Epidermal melanocyte (primary cell): Measurements from ENCODE around the gene DRGX.

ENCODE experiments used
- DNase-seq: peaks from one replicate; pipeline ENCODE4 v3.0.0; 2011; ENCODE audit warnings: low spot score; ENCODE audit not compliant: insufficient read length

Gene DRGX

DNA sequence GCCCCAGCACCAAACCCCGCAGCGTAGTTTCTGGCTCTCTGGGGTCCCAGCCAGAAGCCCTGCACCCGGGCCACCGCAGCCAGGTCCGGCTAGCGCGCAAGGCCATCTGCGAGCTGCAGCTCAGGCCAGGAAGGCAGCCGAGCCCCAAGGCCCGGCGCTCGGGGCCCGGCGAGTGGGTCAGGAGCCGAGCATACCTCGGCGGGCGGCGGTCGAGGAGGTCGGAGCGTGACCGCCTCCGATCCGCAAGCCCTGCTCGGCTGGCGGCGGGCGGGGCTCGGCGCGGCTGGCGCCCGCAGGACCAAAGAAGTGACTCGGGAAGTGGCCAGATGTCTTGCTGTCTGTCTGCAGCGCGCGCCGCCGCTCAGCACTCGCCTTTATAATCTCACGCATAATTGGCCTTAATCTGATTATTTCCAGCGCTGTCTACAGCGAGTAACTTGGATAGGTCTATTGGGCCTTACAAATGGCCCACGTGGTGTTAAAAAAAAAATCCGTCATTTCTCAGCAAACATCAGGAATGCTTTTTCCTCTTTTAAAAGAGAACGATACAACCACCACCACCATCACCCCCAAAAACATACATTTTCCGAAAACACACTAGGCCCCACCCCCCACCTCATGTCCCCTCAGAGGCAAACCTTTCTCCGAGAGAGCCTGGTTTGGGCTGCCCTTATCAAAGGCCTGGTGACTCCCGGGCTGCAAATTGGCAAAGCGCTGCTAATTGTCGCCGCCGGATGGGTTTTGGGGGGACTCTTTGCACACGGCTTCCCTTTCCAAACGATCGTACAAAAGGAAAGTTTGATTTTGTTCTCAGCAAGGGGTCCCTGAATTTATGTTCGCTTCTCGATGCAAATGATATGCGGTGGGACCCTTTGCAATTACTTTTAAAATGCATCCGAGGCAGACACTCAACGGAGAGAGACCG lies at the start of gene DRGX:
TSS of gene DRGX (minus strand) at position 349 of the 925 bp plus-strand sequence. CDS start 649 bp downstream, outside the sequence.
- DNase-seq = no peak

- no peak for DNase-seq
Observed at GRCh38 chr10:49444349-49444748, 48.5 kb upstream of the DRGX start.

DNA sequence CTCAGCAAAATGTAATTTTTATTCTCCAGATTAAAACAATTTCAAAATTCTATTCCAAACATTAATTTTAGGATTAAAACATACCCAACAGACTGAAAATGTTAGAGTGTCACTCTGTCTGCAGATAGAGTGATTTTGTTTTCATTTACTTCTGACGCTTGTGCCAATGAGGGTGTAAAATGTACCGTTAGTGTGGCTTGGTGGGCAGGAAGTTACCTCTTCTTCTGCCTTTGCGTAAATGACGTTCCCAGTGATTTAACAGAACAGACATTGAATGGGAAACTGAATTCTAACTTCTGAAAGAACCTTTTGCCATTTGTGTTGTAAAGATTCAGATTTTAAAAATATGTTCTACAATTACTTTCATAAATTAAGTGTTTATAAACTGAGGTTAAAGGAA lies 47.0 kb upstream of the DRGX start:
- DNase-seq = no peak

DNA sequence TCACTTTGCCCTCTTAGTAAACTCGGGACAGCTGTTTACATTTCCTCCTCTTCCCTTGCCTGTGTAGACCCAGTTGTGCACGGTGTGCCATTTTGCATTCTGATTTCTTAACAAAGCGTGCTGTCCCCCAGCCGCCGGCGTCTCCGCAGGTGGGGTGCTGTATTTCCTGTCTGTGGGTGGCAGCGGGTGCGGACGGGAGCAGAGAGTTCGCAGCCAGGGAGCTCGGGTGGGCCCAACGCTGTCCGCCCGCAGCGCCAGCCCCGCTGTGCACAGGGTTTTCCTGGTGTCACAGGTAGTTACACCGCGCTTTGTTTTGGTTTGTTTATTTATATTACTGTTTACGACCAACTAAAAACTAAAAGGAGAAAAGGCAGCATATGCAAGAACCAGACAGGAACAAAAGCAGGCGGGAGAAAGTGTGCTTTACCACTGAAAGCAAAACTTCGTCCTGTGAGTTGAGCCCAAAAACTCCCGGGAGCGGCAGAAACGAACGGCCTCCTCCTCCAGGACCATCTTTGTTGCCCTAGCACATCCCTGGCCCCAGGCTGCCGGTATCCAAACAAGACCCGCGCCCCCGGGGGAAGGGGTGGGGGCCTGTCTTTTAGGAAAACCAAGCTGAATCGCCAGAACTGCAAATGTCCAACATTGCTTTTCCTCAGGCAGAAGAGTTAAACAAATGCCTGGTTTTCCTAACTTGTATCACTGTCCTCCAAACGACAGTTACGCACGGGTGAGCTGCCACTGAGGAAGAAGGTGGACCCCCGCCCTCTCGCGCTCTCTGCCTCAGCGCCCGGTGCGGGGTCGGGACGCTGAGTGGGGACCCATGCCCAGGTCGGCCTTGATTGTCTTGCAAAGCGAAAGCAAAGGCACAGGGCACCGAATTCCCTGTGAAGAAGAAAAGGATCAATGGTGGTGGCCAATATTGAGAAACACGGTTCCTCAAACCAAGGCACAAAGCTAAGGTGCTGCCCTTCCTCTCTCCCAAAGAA lies 45.9 kb upstream of the DRGX start:
- no peak for DNase-seq

DNA sequence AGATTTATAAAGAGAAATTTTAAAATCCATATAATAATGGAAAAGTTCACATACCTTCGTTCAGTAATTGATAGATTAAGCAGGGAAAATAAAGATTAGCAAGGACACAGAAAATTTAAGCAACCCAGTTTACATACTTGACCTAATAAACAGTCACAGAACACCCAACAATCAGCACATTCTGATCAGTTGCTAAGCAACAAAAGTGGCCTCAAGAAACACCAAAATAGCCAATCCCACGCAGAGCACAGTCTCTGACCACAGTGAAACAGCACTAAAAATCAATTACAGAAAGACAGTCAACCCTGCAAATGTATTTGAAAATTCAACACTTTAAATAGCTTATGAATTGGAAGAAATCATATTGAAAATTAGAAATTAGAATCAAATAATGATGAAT lies 39.3 kb upstream of the DRGX start:
- DNase-seq = no peak

- no peak for DNase-seq
Observed at GRCh38 chr10:49433069-49433468, 37.2 kb upstream of the DRGX start.

- no peak for DNase-seq
Observed at GRCh38 chr10:49431426-49431825, 35.5 kb upstream of the DRGX start.

GRCh38 chr10:49429458-49429857 lies 33.6 kb upstream of the DRGX start:
- no peak for DNase-seq

GRCh38 chr10:49426490-49427360 lies 30.8 kb upstream of the DRGX start:
- no peak for DNase-seq

GRCh38 chr10:49419005-49419404 lies 23.1 kb upstream of the DRGX start:
- no peak for DNase-seq

DNA sequence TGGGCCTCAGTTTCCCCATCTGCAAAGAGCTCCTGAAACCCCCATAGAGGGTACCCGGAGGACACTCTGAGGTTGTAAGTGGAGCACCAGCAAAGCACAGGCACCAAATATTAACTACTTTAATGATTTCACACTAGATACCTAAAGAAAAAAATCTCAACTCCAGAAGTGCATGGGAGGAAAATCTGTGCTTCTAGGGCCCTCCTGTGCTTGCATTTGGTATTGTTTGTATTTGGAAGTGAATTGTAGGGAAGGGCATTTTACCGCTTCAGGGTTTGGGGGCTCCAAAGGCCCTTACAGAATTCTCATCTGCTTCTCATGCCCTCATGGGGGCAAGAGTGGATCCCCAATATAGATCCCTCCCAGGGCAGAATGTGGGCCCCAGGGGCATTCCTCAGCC lies 22.4 kb upstream of the DRGX start:
- no peak for DNase-seq

DNA sequence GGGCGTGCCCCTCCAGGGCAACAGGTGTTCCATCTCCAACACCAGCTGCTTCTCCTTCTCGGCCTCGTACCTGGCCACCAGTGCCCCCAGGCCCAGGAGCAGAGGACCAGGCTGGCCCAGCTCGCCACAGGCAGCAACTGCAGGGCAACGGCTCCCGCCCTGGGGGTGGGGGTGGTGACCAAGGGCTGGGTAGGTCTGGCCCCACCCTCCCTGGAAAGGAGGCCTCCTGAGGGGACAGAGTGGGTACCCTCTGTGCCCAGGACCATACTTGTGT lies 22.1 kb upstream of the DRGX start:
- DNase-seq = no peak

- DNase-seq = no peak
Observed at GRCh38 chr10:49417311-49418052, 21.6 kb upstream of the DRGX start.

DNA sequence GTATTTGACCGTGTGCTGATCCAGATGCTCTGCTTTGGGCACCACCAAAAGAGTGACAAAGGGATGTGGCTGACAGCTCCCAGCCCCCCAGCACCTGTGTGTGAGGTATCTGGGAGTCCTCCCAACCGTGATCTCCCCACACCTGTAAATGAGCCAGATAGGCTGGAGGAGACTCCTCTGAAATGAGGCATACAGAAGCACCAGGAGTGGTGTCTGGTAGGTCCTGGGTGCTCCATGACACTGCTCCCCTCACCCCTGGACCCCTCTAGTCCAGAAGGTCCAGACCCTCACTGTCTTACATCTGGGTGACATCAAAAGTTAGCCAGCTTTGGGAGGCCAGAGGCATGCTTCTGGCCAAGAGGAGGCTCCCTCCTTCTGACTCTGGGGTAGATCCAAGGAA lies 20.0 kb upstream of the DRGX start:
- no peak for DNase-seq

GRCh38 chr10:49415109-49415508 lies 19.2 kb upstream of the DRGX start:
- DNase-seq = no peak

DNA sequence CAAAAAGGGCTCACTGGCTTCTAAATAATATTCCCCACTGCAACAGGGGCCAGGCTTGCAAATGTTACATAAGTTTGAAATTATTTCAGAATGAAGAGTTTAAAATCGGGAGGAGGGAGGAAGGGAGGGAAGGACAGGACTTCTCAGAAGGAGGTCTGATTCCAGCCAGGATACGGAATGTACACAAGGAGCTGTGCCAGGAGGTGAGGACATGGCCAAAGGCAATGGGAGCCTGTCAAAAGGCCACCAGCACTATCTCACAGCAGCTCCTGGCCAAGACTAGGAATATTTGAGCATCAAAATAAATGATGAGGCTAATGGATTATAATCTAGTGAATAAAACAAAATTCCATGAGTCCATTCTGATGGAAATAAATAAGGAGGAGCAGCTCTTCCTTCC lies 18.6 kb upstream of the DRGX start:
- DNase-seq = no peak

DNA sequence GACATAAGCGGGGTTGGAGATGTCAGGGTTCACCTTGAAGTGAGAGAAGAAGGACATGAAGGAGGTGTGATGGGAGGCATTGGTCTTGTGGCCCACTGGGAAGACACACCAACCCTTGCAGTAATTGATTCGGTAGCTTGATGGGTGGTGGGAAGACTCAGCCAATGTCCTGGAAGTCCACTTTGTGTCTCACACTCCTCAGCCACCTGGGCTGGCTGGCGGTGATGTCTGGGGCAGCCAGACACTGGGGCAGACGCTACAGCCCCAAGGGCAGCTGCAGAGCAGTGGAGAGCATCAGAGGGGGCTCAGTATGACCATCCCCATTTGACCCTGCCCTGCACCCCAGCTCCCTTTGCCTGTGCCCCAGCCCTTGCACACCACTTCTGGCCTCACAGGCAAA lies 16.7 kb upstream of the DRGX start:
- no peak for DNase-seq

- DNase-seq = no peak
Observed at GRCh38 chr10:49410365-49411074, 14.6 kb upstream of the DRGX start.

GRCh38 chr10:49409755-49410154 lies 13.9 kb upstream of the DRGX start:
- no peak for DNase-seq
